Stimulated activated CD8-positive, alpha-beta memory T cell treated with anti-CD3 and anti-CD28 coated beads, Interleukin-4, amount 100 ng/mL, for 4 hours (primary cell): Measurements from ENCODE around the gene DNAH17.
A peak's percentile ranks its signal among the peaks of the same experiment; 100 is the strongest.

Experiments used
- DNase-seq, 2 donors: peaks; one replicate each; pipeline ENCODE4 v3.0.0-alpha.2; 2020; ENCODE audit warnings: low read depth in 2 of 2, low spot score in 1 of 2

DNAH17 gene

GRCh38 chr17:78458736-78459335 is 118.4 kb downstream of the DNAH17 start:
- DNase-seq: no peak

- no peak for DNase-seq
Observed at GRCh38 chr17:78458091-78458490, 119.1 kb downstream of the DNAH17 start.

- no peak for DNase-seq
Observed at GRCh38 chr17:78454346-78454745, 122.8 kb downstream of the DNAH17 start.

DNA sequence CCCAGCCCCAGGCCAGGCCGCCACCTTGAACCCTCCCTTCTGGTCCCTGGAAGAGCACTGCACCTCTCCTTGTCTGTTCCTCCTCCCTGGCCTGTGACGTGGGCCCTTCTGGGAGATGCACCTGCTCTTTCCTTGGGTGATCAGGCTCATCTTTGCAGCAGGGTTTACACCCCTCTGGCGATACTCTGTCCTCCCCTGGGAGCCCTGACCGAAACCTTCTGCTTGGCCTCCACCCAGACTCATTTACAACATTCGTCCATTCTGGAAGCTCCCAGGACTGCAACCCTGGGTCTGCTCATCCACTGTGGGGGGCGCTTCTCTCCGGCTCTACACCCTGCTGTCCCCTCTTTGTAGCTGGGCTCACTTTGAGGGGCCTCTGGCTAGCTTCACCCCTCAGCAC is 125.4 kb downstream of the DNAH17 start:
- DNase-seq: no peak

DNA sequence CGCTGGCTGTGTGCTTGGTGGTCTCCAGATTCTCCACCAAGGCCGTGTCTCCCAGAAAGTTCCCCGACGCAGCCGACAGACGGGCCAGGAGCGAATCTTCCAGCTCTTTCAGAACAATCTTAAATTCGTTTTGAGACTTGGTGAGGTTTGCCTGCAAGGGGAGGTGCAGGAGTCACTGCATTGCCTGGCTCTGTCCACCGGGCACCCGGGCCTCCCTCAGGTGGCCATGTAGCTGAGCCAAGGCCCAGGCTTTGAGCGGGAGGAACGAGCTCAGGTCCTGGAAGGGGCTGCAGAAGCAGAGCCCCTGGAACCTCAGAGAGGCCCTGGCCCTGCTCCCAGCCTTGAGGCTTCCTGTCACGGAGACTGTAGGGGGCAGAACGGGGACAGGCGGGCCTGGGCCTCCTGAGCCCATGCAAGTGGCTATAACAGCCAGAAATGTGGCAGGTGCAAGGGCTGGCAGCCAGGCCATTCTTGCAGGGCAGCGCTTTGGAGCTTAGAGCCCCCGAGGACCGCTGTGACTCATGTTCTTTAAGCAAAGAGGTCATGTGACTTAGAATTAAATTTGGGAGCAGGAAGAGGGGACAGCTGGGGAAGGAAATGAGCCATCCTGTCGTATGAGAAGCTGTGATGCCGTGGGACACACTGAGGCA is 126.4 kb downstream of the DNAH17 start:
- DNase-seq: no peak

DNA sequence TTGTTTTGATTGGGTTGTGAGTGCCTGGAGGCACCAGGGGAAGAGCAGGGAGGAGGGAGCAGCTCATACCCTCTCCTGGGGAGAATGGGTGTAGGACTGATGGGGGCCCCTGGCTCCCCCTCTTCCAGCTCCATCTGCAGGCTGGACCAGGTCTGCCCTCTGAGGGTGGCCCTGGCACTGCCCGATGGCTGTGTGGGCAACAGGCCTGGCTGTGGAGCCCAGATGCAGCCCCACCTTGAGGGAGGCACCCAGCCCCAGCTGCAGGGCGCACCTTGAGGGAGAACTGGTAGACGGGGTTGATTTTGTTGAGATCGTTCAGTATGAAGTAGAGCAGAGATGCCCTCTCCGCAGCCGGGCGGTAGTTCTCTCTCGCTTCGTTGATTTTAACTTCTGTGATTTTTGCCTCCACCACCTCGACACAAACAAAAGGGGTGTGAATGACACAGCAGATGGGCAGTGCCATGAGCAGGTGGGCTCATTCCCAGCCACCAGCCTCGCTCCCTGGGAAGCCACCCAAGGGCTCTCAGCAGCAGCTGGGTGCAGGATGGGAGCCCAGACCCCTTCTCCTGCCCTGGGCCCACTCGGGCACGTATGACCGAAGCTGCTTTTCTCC is 127.1 kb downstream of the DNAH17 start:
- DNase-seq: no peak

GRCh38 chr17:78448356-78448993 is 128.7 kb downstream of the DNAH17 start:
- DNase-seq: no peak

GRCh38 chr17:78446833-78447232 is 130.4 kb downstream of the DNAH17 start:
- DNase-seq: no peak

DNA sequence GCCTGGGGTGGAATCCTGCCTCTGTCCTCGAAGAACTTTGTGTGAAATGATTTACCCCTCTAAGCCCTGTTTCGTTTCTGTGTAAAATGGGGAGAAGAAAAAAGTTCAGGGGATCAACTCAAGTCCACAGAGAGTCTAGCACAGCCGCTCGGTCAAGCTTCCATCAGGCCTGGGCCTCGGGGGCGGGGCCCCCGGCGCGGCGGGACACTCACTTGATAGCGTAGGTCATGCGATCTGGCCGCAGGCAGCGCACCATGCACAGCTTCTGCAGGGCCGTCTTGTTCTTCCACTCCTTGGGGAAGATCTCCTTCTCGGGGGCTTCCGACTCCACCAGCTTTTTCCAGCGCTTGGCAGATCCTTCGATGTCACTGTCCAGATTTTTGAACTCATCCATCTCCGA is 132.8 kb downstream of the DNAH17 start:
- DNase-seq: no peak

- DNase-seq: peak in 1 of 2 donors; percentile 12
Observed at GRCh38 chr17:78442648-78443218, 134.5 kb downstream of the DNAH17 start.

DNA sequence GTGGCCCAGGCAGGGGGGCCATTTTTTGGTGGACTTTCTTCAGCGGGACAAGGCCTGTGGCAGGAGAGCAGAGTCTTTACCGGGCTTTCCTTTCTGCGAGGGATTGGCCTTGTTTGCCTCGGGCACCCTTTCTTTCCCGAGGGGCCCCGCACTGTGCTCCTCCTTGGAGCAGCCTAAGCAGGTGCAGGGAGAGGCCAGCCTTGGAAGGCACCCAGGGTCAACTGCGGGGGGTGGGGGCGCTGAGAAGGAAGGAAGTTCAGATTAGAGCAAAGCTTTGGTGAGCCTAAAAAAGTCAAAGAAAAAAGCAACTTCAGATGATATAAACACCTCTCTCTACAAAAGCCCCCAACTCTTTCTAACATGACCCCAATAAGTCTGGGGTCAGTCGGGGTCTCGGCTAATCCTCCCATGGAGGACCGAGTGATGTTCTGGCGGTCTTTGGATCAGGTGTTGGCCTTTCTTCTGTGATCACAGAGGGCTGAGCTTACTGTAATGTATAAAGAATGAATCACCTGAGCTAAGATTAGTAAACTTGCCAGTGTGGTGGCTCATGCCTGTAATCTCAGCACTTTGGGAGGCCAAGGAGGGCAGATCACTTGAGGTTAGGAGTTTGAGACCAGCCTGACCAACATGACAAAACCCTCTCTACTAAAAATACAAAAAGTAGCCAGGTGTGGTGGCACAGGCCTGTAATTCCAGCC is 135.8 kb downstream of the DNAH17 start:
- no peak for DNase-seq

GRCh38 chr17:78438694-78439325 is 138.4 kb downstream of the DNAH17 start:
- DNase-seq: no peak

- no peak for DNase-seq
Observed at GRCh38 chr17:78438271-78438691, 138.9 kb downstream of the DNAH17 start.

DNA sequence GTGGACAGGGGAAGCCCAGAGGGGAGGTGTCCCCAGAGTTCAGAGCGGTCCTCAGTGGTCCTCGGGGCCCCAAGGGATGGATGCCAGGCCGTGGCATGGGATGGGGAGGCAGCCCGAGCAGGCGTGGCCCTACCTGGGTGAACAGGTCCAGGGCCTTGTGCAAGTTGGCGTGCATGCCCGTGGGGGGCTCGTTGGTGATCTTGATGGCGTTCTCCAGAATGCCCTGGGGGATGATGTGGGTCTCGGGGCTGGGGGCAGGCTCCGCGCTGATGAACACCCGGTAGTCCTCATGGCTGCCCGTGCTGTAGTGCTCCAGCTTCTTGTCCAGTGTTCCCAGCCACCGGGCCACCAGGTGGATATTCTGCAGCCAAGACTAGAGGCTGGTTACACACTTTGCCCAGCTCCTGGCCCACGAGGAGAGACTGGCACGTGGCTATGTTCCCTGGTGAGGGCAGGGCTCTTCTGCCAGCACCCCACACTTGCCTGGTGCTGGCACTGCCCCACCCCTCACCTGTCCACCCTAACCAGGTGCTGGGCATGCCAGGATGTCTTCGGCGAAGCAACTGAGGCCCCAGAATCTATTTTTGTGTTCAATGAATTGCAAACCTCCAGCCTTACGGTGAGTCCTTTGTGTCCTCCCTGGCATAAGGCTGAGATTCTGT is 139.6 kb downstream of the DNAH17 start:
- DNase-seq: no peak

DNA sequence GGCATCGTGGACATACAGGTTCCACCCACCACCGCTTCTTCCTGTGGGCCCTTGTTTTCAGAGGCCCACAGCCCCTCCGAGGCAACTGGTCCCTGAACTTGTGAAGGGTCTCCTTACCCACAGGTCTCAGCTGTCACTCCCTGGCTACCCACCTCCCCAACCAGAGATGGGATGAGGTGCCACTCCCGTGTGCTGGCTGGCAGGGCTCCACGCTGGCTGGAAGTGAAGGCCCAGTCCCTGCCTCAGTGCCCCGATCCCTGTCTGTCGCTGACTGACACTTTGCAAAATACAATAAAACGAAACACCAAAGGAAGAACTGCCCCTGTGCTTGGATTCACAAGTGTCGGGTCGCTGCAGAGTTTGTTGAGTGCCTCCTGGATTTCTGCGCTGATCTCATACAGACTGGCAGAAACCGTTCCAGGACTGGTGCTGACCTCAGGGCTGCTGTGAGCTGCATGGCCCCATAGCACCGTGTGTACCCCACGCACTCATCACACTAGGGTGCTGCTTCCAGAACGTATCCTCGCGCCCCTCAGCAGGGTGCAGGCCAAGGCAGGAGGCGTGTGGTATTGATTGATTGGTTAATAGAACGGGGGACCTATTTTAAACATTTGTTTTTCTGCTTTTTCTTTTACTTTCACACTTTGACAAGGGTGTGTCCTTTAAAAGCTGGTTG is 141.7 kb downstream of the DNAH17 start:
- no peak for DNase-seq

DNA sequence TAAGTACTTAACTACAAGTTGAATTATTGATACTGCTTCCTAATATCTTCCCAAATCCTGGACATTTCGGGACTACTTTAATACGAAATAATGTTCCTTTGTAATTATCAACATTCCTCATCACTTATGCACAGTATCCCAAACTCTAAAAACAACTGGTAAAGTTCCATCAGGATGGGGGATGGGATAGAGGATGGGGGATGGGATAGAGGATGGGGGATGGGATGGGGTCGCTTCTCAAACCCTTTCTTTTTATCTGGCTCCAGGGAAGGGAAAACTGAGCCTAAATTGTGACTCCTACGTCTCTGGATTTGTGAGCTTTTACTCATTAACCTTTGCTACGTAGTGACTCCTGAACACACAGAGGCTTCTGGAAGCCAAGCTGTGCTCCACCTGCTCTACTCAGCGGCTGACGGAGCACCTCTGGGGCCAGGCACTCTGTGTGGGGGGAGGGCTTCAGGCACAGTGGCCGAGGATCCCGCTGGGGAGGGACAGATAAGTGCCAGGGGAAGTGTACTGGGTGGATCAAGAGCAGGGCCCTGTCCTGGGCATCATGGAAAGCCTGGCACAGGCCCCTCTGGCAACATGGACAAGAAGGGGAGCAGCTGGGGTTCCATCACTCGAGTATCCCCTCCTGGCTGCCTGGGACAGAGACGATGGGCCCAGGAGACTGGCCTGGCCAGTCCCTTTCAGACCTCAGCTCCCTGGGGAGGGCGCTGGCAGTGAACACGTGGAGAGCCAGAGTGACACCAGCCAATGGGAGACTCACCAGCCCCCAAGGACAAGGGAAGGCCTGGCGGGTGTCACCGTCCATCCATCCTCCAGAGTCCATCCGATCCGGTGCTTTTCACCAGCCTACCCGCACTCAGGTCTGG is 142.5 kb downstream of the DNAH17 start:
- DNase-seq: no peak

DNA sequence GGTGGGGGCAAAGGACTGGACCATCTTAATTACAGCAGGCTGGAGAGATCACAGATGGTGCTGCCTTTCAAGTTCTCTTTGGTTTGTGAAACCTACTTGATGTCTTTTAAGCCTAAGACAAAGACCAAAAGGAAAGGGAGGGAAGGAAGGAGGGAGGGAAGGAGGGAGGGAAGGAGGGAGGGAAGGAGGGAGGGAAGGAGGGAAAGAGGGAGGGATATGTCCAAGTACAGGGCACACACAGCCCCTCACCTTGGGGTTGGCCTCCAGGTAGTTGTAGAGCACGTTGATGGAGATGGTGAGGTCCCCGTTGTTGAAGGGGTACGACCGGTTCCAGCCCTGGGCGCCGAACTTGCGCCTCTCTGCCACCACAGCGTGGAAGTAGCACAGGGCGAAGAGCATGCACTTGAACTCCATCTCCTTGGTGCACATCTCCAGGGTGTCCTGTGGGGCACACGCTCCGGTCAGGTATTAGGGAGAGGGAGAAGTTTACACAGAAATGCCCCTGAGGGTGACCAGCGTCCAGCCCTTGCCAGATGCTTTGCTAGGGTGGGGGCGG is 143.3 kb downstream of the DNAH17 start:
- DNase-seq: no peak

DNA sequence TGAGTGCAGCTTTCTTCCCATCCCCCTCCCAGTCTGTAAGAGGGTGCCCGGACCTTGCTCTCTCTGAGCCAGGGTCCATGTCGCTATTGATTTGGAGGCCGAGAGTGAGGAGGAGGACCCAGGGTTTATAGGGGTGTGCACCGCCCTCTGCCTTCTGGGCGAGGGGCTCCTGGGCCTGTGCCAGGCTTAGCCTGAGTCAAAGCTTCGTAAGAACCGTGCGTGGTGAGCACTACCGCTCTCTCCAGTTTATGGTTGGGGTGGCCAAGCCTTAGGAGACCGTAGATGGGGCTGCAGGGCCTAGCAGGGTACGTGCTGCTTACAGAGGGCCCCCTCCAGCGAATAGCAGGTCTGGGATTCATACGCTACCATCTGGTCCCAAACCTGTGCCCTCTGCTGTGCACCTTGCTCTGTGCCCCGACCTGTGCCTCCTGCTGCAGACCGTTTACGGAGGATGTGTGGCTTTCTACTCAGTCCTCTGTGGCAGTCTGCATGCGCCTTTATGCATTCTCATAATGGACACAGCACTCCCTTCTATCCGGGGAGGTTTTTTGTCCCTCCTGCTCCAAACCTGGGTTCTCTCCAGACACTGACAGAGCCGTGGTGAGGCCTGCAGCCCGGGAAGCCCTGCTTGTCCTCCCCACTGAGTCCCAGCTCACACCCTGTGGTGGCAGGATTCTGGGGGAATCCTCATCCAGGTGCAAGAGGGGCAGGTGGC is 144.0 kb downstream of the DNAH17 start:
- DNase-seq: no peak
